Anterior cingulate cortex (tissue), 58 donors: ENCODE results near the gene MMP26.
A peak's percentile ranks its signal among the peaks of the same experiment; 100 is the strongest.

Source experiments
- DNase-seq, 58 donors: peaks; one replicate each; lab custom pipeline; 2025; lab: John Stamatoyannopoulos, UW

The MMP26 gene

DNA sequence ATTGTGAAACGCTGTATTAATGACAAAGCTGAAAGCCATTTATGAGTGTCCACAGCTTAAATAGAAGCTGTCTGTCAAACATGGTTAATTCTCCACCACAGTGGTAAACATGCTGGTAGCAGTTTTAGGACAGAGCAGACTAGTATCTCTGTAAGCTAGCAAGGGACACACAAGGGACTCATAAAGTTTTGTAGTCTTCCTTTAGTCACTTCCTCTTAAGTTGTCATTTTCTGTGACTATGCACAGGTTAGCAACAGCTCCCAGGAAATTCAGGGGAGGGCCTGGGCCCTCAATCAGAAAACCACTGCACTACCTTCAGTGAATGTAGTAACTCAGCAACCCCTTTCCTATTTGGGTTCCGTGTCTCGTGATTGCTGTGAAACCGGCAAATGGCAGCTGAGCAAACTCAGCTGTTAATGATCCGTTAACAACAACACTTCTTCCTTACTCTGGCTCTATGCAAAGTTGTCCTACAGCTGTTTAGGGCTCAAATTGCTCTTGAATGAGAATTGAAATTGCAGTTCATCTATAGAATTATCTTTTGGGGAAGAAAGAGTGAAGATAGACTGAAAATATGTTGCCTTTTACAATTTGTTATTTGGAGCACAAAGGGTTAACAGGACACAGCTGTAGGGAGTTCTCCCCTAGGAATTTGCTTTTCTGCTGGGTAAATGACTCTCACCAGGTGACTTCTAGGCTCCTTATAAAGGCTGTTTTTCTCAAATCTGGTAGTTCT, at the start of gene MMP26:
TSS of gene MMP26 (plus strand) at position 731 of the 736 bp plus-strand sequence.
- DNase-seq, result no peak

DNA sequence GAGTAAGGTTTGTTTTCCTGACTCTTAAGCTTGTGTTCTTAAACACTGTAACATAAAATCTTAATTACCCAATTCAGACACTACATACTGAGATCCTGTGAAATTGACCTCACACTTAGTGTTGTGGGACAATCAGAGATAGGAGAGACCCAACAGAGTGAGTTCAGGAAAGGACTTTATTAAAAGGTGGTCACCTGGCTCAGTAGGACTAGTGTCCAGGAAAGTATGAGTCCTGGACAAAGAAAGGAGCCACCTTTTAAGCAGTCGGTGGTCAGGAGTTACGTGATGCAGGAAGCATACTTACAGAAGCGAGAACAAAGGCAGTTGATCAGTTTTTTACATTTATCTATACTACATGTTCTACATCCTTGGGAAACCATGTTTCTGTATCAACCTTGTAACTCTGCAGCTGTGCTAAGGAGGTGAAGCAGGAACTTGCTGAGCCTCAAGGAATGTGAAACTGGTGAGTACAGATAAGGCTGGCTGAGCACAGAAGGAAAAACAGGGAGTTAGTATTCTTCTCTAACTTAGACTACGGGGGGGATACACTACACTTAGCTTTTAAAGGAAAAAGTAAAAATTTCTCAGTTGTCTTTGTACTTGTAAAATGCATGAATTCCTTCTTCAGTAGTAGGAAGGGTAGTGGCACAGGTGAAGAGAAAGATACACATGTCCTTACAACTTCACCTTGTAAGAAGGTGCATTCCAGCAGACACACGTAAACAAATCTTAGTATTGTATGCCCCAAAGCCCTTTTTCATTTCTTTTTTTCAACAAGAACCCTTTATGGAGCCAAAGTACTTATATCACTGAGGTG, 45.7 kb upstream of the MMP26 start:
- DNase-seq, result no peak

DNA sequence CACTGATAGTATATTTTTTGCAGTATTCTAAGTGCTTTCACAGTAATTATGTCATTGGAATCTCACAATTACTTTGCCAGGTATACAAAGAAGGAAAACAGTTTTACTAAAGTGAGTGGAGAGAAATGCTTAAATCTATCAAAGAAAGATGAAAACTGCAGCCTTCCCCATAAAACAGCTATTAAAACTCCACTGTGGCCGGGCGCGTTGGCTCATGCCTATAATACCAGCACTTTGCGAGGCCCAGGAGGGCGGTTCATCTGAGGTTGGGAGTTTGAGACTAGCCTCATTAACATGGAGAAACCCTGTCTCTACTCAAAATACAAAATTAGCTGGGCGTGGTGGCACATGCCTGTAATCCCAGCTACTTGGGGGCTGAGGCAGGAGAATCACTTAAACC, 41.7 kb upstream of the MMP26 start:
- DNase-seq, result no peak

DNA sequence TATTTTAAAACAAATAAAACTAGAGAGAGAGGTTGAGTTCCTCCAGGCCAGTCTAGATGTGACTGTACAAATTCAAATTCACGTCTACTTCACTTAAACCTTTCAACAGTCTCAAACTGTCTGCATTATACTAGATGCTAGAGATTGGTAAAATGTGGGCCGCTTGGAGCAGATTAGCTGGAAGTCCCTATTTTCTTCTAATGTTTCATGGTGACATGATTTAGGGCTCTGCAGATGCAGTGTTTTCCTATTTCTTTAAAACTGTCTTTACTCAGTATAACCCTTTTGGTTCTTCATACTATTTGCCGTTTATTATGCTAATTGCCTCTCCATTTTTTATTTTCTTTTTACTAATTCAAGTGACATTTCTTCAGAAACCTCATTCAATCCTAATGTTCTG, 40.4 kb upstream of the MMP26 start:
- DNase-seq, result no peak

DNA sequence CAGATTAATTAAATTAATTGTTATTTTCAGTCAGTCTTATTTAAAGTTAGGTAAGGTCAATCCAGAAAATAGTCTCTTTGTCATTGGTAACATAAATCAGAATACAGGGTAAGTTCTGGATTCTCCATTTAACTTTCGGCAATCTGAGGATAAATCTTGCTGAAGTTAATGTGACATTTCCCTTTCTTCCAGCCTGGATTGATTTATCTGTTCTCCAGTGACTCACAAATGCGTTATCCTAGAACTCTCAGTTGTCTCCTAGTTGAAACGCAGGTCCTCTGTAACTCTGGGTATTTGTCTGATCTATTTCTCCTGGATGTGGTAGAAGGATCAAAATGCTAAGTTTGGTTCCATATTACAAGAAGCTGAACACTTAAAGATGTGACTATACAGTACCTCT, 39.8 kb upstream of the MMP26 start:
- DNase-seq, result no peak

DNA sequence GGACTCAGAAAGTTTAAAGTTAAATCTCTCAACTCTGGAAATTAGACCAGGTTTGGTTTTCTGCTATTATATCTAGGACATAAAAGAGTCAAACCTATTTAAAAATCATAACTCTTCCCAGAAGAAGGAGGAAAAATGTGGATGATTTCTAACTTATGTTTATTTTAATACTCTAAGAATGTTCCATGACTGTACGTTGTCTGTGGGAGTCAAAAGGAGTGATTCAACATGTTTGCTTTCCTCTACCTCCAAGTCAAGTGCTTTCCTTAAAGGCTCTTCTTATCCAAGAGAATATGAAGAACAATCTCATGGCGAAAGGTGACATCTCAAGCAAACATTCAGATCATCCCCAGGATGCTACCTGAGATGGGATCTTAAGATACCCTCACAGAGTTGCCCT, 39.2 kb upstream of the MMP26 start:
- DNase-seq, result no peak

DNA sequence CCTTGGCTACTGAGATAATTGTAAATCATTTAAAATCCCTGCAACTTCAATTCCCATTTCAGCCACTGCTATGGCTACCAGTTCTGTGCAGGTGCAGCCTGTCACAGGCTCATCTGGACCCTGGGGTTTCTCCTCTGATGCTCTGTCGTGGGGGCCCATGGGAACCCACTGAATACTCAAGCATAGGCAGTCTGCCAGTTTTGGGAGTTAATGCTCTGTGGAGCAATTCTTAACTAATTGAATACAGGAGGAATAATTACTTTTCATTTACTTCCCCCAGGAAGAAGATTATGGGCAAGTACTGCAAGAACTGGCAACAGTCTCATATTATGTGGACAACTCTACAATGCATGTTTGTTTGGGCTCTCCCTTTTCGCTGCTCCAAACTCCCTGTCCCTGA, 32.8 kb upstream of the MMP26 start:
- DNase-seq, result no peak

DNA sequence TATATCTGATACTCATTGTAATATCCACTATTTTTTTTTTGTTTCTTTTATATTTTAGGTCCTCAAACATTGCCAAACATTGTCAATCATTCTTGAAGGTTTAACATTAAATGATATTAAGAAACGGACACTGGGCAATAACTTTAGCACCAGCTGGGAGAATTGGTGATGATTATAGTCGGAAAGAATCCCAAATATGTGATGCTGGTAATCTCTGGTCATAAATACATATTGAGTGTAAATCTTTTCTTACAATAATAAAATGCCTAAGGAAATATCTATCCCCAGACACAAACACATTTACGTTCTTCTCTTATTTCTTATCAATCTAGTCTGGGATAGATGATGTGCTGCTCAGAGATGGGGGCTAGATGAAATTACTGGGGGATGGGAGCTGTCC, 32.1 kb upstream of the MMP26 start:
- DNase-seq, result no peak

DNA sequence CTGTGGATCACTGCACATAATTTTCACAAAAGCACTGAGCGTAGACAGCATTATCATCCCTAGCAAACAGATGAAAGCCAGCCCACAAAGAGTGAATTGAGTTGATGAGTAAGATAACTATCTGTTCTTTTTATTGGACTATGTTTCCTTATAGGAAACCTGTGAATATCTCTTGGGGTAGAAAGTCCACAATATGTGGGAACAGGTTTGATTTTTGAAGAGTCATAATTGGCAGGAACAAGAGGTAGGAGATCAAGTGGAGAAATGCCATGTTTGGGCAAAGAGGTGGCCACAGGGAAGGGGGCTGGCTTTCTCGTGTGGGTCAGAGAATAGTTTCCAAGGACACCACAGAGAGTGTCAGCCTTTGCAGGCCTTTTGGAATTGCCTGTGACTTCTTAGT, 30.8 kb upstream of the MMP26 start:
- no peak for DNase-seq

DNA sequence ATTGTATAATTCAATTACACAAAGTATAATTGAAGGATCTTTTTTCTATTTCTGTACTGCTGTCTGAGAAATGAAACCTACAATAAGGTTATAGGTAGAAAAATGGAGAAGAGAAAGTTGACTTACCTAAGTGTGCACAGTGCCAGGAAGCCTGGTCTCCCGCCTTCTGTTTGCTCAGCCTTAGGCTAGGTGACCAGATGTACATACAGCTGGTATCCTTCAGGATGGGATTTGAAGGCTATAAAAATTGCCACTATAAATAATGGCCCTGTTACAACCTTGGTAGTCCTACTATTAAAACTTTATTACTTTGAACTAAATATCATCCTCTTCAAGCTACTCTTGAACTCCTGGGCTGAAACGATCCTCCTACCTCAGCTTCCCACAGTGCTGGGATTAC, 26.6 kb upstream of the MMP26 start:
- DNase-seq, result no peak

DNA sequence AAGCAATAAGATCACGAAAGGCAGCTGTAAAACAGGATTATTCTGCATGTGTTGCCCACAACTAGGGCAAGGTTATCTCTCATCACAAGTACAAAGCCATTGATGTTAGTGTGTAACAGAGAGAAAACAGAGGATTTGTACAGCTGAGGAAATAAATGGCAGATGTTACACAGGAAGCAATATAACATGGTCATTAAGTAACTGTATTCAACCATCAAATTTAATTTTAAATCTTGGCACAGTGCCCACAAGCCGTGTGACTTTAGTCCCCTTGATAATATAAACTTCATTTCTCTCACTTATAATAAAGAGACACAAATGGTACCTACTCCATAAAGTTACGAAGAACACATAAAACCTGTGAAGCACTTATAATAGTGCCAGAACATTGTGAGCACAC, 24.2 kb upstream of the MMP26 start:
- DNase-seq, result no peak

DNA sequence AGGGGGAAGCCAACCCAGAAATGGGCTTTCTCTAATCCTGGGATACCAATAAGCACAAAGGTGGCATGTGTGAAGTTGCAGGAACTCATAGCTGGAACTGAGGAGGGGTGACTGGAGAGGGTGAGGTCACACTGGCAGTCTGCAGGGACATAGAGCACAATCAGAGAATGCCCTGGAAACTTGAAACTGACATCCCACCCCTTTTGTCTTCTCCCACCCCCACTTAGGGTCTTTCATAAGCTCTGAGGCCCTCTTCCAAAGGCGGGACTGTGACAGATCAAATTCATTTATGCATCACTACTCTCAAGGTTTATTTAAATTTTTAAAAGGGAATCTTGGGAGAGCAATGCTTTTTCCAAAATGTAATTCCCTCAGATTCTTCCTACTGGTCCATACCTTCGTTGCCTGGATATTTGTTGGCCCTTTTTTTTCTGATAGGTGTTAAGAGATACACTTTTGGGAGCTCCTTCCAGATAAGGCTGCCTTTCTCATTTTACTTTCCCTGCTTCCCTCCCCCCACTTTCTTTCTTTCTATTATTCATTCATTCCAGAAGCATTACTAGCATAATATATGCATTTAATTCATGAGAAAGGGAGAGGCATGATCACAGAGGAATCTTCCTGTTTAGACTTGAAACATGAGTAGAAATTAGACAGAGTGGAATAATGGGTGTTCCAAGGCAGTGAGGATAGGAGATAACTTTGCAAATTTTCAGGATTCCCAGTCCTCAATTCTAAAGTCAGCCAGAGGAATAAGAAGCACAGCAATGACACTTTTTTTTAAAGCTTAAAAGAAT, 21.8 kb upstream of the MMP26 start:
- no peak for DNase-seq

DNA sequence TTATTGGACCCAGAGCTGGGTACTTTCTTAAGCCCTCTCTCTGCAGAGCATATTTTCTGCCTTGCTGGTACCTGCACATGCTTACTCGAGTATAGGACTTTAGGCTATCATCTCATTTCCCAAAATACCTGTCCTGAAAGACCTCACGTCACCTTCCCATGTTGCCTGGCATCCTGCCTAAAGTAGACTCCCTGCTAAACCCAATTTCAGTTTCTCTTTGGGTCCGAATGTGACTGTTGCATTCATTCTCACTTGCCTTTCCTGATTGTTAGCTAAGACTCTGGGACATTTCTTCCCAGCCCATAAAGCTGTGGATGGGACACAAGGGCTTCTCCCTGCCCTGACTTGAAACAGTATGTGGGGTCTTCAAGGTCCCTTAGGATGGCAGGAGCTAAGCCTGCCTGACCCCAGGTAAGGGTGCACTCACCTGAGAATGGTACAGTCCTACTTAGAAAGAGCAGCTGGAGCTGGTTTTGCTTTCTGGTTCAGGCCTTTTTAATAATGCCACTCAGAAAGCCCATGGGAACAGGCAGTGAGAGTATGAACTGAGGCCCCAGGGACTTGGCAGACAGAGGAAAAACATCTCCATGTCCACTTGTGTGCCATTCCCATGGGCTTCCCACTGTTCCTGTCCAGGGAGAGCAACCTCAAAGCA, 19.8 kb upstream of the MMP26 start:
- DNase-seq, result no peak

DNA sequence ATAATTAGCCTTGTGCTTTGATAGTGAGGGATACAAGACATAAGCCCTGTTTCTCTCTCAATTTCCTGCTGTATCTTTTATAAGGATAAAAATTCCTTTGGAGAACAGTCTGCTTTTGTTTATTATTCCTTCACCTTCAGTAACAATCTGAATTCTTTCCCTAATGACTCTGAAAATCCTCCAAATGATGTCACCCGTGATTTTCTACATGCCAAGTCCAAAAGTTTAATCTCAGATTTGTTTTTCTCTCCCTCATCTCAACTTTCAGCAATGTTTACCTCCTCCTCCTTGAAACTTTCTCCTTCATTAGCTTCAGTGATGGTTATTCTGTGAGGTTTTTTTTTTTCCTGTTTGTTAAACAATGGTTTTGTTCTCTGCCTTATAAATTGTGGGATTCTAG, 9.1 kb upstream of the MMP26 start:
- no peak for DNase-seq

DNA sequence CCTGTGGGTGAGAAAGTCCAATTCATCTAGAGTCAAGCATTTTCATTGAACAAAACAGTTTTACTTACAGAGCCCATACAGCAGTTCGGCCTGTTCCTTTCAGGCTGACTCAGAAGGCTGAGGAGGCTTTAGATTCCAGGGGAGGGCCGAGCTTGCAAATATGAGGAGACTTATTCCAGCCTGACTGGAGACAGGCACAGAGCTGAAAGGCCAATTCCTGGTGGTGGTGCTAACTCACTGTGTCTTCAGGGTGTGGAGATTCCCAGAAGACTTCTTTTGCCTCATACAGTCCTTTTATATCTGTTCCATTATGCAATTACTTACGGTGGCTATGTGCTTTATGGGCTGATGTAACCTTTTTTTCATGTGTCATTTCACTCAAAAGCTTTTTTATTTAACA, 7.0 kb upstream of the MMP26 start, which contains the start of gene OR51E2:
TSS of gene OR51E2 (minus strand) at position 269 of the 400 bp plus-strand sequence. CDS start 15,142 bp downstream, outside the sequence.
- no peak for DNase-seq

DNA sequence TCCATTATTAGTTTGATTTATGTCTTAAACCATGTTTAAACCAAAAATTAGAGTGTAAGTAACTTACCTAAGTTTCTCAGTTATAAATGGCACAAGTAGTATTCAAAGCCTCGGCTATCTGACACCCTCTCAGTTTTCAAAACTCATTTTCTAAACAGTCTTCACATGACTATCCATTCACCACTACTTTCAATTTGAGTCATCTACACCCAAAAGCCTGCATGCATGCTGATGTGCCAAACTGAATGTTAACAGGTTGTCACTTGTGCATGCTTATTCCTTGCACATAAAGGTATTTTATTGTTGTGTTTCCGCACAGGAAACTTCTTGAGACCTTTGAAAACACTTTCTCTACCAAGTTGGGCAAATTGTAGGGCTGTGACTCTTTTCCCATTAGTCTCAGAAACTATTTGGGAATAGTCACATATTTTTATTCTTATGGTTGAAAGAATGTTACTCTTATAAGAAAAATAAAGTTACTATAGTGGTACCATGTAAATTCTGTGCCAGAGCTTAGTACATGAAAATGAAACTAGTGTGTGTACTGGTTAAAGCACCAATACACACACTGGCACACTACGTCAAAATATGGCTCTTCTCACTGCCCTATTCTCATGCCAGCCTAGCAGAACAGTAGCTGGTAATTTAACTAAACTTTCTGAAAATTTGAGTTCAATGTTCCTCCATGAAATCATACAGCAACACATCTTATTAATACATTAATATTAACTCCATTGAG, 4.7 kb upstream of the MMP26 start:
- DNase-seq, result no peak

DNA sequence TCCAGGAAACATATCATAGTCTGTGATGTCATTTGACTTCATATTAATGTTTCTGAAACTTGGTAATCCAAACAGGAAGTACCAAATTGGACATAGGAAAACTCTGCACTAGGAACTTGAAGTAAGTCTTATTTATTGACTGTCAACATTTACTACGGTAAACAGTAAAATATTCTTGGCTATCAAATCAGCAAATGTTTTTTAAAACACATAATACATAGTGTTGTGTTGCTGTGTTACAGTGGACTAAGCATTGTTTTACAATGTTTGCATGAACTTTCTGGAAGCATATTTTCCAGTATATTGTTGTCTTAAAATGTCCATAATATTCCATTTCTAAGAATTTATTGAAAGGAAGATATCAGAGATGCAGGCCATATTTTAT, 4.2 kb upstream of the MMP26 start:
- no peak for DNase-seq

DNA sequence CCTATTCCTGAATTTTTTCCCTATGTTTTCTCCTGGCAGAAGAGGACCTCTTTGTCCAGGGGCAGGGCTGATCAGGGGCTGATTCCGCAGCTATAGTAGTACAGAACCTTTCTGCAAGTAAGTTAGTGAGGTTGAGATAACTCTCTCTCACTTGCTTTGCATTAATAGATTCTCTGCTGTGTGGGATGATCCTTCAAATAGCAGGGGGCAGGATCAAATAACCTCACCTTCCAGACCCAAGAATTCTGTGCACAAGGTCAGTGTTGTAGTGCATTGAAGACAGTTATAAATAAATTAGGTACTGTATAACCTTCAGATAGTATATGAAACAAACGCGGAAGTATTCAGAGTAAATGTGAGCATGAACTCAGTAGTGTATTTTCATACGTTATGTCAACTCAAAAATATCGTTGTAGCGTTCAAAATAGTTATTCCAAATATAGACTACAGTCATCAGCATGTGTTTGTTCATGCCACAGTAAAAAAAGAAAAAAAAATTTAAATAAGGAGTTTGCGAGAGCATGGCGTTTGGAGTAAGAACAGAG, 278 bp downstream of the MMP26 start:
- DNase-seq, result no peak

DNA sequence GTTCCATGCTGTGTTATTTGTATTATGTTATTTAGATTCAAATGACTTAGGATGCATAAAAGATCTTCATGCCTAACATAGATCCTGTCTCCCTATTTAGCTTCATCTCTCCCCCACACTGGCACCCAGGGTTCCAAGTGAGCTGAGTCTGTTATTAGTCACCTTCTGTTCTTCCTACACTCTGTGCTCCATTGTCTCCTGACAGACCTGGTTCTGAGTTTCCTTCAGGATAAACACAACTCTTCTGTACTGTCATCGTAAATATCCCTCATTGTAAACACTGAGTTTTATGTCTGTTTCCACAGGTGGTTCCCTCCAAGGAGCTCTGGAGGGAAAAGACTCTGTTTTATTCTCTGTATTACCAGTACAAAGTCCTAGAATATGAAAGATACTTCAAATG, 8.7 kb downstream of the MMP26 start:
- DNase-seq, result peak in 2 of 58 donors; percentile 4 to 17

DNA sequence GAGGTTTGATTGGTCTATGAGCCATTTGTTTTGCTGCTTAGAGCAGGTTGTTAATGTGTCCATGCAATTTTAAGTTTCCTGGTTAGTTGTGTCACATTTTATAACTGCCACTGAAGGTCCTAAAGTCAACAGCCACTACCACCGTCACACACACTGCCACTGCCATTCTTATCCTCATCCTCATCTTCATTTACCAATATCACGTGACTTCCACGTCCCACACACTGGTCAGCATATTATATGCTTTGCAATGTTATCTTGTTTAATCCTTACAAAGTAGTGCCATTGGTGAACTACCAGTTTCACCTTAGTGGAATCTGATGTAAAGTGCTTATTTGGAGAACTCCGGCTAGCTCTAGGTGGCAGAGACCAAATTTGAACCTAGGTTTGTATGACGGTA, 9.7 kb downstream of the MMP26 start:
- DNase-seq, result no peak
